Parathyroid adenoma (tissue), 2 donors: ENCODE measurements around the gene R3HDM2.

ENCODE experiments used
- H2AFZ ChIP-seq: fragments of 300-600 bp; sonication (generic); one replicate; pipeline ENCODE4 v1.7.0; 2017; ENCODE audit warnings: antibody characterized with exemption, mild to moderate bottlenecking
- H3K27ac ChIP-seq: fragments of 300-600 bp; sonication (generic); one replicate; pipeline ENCODE4 v1.7.0; 2017
- H3K27me3 ChIP-seq: fragments of 300-600 bp; sonication (generic); one replicate; pipeline ENCODE4 v1.7.0; 2017; ENCODE audit warnings: low read length; ENCODE audit not compliant: control insufficient read depth, insufficient read depth
- H3K36me3 ChIP-seq: fragments of 300-600 bp; sonication (generic); one replicate; pipeline ENCODE4 v1.7.0; 2017; ENCODE audit warnings: low read length; ENCODE audit not compliant: control insufficient read depth, insufficient read depth
- H3K4me1 ChIP-seq: fragments of 300-600 bp; sonication (generic); one replicate; pipeline ENCODE4 v1.7.0; 2017; ENCODE audit warnings: control low read depth
- H3K4me2 ChIP-seq: fragments of 300-600 bp; sonication (generic); one replicate; pipeline ENCODE4 v1.7.0; 2017; ENCODE audit warnings: low read length
- H3K4me3 ChIP-seq: fragments of 300-600 bp; sonication (generic); one replicate; pipeline ENCODE4 v1.7.0; 2017; ENCODE audit warnings: low read depth, low read length
- H3K79me2 ChIP-seq: fragments of 300-600 bp; sonication (generic); one replicate; pipeline ENCODE4 v1.7.0; 2017; ENCODE audit warnings: control low read depth
- H3K9ac ChIP-seq: fragments of 300-600 bp; sonication (generic); one replicate; pipeline ENCODE4 v1.7.0; 2017; ENCODE audit warnings: mild to moderate bottlenecking
- H3K9me3 ChIP-seq: fragments of 300-600 bp; sonication (generic); one replicate; pipeline ENCODE4 v1.7.0; 2017; ENCODE audit warnings: low read length; ENCODE audit not compliant: control insufficient read depth
- TF ChIP-seq, protein P1 (sequence below): fragments of 300-600 bp; sonication (generic); IDR thresholded peaks from one replicate; pipeline ENCODE4 v1.7.0; 2017; ENCODE audit warnings: antibody characterized with exemption, mild to moderate bottlenecking
- donor health status: primary hyperparathyroidism.

R3HDM2 gene

DNA sequence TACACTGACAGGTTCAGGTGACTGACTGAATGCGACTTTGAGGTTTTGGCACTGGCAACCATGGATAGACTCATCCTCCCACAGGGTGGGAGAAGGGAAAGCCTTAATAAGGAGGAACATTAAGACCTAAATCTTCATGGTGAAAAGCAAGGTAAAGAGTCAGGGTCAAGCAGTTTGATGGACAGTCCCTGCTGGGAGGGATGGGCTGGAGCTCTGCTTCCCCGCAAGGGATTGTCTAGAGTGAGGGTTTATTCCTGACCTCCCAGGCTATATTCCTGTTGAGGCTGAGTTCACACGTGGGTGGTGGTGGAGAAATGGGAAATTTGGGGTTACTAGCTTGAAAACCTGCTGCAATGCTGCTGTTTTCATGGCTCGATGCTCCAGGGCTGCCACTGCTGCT lies 170.5 kb downstream of the R3HDM2 start:
- peaks cover 5% of the 10 kb centered on the region for H3K79me2 ChIP-seq
- H3K9ac ChIP-seq, result no peak overlapping the region
- TF ChIP-seq, protein P1, sequence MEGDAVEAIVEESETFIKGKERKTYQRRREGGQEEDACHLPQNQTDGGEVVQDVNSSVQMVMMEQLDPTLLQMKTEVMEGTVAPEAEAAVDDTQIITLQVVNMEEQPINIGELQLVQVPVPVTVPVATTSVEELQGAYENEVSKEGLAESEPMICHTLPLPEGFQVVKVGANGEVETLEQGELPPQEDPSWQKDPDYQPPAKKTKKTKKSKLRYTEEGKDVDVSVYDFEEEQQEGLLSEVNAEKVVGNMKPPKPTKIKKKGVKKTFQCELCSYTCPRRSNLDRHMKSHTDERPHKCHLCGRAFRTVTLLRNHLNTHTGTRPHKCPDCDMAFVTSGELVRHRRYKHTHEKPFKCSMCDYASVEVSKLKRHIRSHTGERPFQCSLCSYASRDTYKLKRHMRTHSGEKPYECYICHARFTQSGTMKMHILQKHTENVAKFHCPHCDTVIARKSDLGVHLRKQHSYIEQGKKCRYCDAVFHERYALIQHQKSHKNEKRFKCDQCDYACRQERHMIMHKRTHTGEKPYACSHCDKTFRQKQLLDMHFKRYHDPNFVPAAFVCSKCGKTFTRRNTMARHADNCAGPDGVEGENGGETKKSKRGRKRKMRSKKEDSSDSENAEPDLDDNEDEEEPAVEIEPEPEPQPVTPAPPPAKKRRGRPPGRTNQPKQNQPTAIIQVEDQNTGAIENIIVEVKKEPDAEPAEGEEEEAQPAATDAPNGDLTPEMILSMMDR, result no peak
- H3K27ac ChIP-seq, result no peak overlapping the region
- no peaks in the 10 kb centered on the region for H3K9me3 ChIP-seq
- H3K4me3 ChIP-seq, result no peak overlapping the region
- no peak overlapping the region for H2AFZ ChIP-seq
- H3K4me2 ChIP-seq, result no peak overlapping the region
- no peaks in the 10 kb centered on the region for H3K27me3 ChIP-seq
- H3K4me1 ChIP-seq, result peaks cover 3% of the 10 kb centered on the region
- H3K36me3 ChIP-seq, result no peaks in the 10 kb centered on the region

DNA sequence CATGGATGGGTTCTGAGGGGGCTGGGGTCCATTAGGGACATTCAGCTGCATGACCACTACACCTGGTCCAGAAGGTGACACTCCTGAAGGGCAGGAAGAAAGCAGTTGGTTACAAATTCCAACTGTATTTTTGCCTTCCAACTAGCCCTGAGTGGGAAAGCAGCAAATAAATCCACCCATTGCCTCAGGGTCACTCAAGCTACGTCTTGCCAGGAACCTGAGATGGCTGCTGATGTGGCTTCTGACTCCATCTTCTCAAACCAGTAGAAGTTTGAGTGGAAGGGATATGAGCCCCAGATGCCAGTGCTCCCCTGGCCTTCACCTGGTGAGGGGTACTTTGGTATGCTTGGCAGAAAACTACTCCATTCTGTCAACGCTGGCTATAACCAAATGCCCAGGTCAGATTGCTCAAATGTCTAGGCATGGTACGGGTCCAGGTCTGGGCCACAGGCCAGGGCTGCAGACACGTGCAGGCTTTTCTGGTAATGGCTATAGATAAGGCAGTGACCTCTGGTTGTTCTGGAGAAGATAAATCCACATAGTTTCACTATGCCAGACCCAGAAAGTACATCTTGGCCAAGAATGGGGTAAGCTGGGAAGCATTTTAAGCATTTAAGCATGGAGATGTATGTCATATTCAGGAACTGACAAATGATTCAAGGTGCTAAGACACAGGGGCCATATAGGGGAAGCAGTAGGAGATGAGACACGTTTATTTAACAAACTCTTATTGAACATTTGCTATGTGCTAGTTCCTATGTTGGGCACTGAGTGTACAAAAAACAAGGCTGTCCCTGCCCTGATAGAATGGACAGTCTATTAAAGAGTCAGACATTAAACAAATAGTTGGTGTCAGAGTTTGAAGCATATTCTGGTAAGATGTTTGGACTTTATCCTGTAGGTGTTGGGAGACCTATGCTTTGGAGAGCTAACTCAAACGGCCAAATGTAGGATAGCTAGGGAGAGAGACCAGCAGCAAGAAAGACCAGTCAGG lies 171.6 kb downstream of the R3HDM2 start:
- no peak overlapping the region for H3K9ac ChIP-seq

DNA sequence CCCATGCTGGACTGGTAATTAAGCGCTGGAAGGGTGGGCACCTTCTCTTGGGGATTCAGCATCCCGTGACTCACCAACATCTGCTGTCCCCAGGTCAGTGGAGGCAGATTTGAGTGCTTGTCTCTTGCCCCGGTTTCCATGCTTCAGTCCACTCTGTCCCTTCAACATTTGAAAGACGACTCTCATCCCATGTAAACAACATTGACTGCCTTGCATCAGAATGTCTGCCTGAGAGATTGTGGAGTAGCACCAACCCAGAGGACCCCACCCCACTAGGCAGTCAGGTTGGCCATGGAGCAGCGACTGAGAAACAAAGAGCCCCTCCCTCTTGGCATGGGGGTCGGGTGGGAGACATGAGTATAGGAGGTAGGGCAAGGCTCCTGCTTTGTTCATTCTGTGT lies 174.9 kb downstream of the R3HDM2 start:
- H3K4me3 ChIP-seq, result no peak overlapping the region
- H3K9ac ChIP-seq, result no peak overlapping the region
- H3K79me2 ChIP-seq, result no peaks in the 10 kb centered on the region
- H3K9me3 ChIP-seq, result no peaks in the 10 kb centered on the region
- no peak overlapping the region for H3K27ac ChIP-seq
- TF ChIP-seq, protein P1, result no peak
- H3K4me2 ChIP-seq, result no peak overlapping the region
- peaks cover 5% of the 10 kb centered on the region for H3K4me1 ChIP-seq
- no peaks in the 10 kb centered on the region for H3K36me3 ChIP-seq
- H3K27me3 ChIP-seq, result no peaks in the 10 kb centered on the region
- no peak overlapping the region for H2AFZ ChIP-seq

More for the DNA sequence above, 171.6 kb downstream of the R3HDM2 start:
- Histone ChIP-seq H2AFZ (no peak overlapping the region), H3K27me3 (no peaks in the 10 kb centered on the region), H3K36me3 (no peaks in the 10 kb centered on the region), H3K4me3 (no peak overlapping the region), H3K4me2 (no peak overlapping the region), H3K4me1 (peaks cover 3% of the 10 kb centered on the region), H3K79me2 (peaks cover 5% of the 10 kb centered on the region), H3K27ac (no peak overlapping the region), H3K9me3 (no peaks in the 10 kb centered on the region)
- TF ChIP-seq, protein P1, result no peak

DNA sequence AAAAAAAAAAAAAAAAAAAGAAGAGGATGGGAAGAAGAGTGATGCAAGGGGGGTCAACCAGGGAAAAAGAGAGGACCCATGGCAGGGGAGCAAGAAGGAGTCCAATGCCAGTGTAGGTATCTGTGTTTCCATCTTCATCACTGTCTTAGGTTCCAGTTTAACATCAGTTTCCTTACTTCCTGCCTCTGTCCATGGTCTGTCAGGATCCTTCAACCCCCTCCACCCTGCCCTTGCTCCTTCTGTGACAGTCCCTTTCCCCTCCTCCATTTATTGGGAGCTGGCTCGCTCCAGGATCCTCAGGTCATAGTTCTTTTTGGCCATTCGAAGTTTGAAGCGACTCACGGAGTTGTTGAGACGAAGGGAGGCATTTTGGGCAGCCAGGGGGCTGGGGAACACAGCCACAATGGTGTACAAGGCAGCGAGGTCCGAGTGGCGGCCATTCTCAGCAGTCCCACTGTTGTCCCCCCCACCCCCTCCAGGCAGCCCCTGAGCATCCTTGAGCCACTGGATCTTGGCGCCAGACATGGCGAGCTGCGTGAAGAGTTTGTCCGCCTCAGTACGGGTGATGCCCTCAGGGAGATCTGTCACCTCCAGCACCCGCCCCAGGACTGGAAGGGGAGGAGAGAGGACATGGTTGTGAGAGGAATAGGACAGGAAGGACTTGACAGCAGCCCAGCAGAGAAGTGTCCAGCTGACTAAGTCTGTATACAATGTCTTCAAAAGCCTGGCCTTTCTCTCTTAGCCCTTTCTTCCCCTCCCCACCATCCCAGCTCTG lies 176.2 kb downstream of the R3HDM2 start:
- H3K36me3 ChIP-seq, result no peaks in the 10 kb centered on the region
- no peak overlapping the region for H3K4me2 ChIP-seq
- no peaks in the 10 kb centered on the region for H3K9me3 ChIP-seq
- H3K9ac ChIP-seq, result no peak overlapping the region
- no peaks in the 10 kb centered on the region for H3K27me3 ChIP-seq
- no peak overlapping the region for H3K27ac ChIP-seq
- H3K4me1 ChIP-seq, result peaks cover 7% of the 10 kb centered on the region
- no peak overlapping the region for H3K4me3 ChIP-seq
- H2AFZ ChIP-seq, result no peak overlapping the region
- TF ChIP-seq, protein P1, result no peak
- no peaks in the 10 kb centered on the region for H3K79me2 ChIP-seq
